Measurements from ENCODE around the gene PIK3R6.
A peak's percentile ranks its signal among the peaks of the same experiment; 100 is the strongest.

DNA sequence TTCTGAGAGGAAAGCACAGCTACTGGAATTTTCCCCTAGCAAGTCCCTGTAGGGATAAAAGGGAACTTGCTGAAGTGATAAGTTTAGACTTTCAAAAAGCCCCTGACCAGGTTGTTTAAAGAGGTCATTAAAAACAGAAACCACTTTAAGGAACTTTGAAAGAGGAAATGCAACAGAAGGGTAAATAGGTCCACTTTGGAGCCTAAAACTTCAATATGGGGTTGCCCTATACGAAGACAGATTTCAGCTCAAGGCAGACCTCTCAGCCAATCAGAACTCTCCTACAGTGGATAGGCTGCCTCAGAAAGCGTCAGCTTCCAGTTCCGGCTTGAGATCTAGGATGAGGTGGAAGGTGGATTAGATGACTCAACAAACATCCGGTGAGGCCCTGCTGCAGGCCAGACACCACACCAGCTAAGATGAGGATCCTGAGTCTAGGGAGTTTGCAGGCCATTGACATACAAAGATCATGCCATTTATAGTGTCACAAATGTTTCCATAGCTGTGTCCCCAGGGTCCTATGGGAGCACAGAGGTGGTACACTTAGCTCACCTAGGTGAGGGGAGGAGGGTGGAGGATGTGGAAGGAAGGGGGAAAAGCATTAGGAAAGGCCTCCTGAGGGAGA lies 60.4 kb downstream of the PIK3R6 start:
- TF ChIP-seq POLR2A (IDR thresholded peaks at IDR 0.05; ENCODE audit: low read depth, low read length) (no peak; the same call in 1 of the 2 replicates), POLR2AphosphoS5 (IDR thresholded peaks at IDR 0.05; ENCODE audit: low read depth, low read length) (peak; percentile 75), SPI1 (IDR thresholded peaks at IDR 0.05; ENCODE audit: low read depth, low read length) (peak; percentile 91), TAF1 (IDR thresholded peaks at IDR 0.05; ENCODE audit: low read depth, low read length) (peak; percentile 31; the same call in 1 of the 2 replicates), POU2F2 (IDR thresholded peaks at IDR 0.05; ENCODE audit: low read depth, low read length) (peak; percentile 63; the same call in 1 of the 2 replicates), PAX5 (IDR thresholded peaks at IDR 0.05; ENCODE audit: insufficient read depth, low read length, severe bottlenecking) (no peak)

Data from GM12891 (cell line).